D341Med (cell line): ENCODE results near the gene GOLGA8A.
"Not testable (repeated sequence)": the region's sequence is repeated elsewhere in the genome, so short reads cannot be mapped to it uniquely, and the experiment has no call there.

Experiments used
- DNase-seq: peaks from one replicate; pipeline ENCODE4 v3.0.0; 2012; ENCODE audit warnings: low spot score

The GOLGA8A gene

DNA sequence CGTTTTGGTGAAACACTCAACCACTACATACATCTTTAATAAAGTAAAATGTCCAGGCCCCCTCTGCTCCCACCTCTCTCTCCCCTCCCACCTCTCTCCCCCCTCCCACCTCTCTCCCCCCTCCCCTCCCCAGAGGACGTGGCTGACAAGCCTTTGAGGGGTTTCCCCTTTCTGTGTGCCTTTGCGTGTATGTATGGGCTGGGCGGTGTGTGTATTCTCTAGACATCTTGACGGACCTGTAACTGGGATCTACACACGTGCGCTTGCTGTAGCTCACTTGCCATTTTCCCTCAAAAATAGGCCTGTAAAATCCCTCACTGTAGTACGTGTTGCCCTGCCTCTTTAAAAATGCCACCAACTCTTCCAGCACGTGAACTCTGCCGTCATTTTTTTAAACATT is 28.6 kb downstream of the GOLGA8A start:
- not testable (repeated sequence) for DNase-seq

DNA sequence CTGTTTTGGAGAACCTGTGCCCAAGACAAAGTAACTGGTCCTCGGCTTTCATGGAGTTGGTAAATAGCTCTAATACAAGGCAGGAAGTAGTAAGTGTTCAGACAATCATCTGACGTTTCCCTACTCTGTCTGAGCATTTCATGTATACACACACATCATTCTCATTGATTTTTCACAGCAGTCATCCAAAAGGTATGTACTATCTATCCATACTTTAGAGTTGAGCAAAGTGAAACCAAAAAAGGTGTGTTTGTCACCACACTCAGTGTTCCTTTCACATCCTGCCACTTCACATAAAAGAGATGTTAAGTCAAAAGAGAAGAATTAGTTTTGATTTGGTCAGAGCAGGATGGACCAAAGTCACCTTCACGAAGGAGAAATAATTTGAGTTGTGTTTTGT is 33.7 kb downstream of the GOLGA8A start:
- DNase-seq, result not testable (repeated sequence)

DNA sequence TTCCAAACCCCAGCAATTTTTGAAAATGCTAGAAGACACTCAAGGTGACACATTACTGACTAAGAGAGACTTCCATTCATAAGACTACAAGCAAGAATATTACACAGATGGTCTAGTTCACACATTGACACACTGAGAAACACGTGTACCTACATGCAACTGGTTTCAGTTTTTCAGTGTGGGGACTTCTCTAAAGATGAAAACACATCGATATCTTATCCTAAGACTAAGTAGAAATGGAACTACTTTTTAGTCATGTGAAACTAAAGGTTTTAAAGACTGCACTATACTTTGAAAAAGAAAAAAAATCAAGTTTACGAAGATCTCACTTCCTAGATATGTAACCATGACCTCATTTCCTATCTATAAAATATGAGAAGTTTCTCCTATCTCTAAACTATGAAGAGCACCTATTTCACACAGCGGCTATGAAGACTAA is 34.4 kb downstream of the GOLGA8A start:
- DNase-seq, result not testable (repeated sequence)

- not testable (repeated sequence) for DNase-seq
These were observed 39.9 kb downstream of the GOLGA8A start for GRCh38 chr15:34397637-34398259.

DNA sequence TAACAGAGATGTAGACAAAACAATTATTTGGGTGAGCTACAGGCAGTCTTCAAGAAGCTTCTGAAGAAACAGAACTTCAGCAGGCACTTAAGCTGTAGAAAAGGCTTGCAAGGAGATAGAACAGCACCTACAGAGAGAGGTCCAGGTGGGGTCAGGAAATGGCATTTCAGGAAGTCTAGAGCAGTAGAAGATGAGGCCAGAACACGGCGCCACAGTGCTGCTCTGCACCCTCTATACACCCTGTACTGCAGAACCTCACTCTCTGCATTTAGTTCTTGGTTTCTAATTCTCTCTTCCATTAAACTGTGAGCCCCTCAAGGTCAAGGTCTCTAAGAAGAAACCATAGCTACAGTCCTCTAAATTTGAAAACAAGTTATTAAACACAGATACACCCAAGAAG is 44.6 kb downstream of the GOLGA8A start:
- not testable (repeated sequence) for DNase-seq

- not testable (repeated sequence) for DNase-seq
These were observed 48.0 kb downstream of the GOLGA8A start for GRCh38 chr15:34389594-34390086.
